Thyroid gland (tissue), 4 donors: ENCODE measurements around the gene IL12RB2.

Experiments used
- CTCF ChIP-seq, 6 experiments: fragments of 200-600 bp in 3 of 6; fragments of 450-650 bp in 3 of 6; sonication (generic) in 3 of 6; IDR thresholded peaks; one replicate each; pipeline ENCODE4 v1.5.1; 2016 to 2019; ENCODE audit warnings: antibody characterized with exemption in 6 of 6, mild to moderate bottlenecking in 2 of 6, inconsistent platforms in 1 of 6, moderate library complexity in 1 of 6
- POLR2A ChIP-seq, 2 donors: fragments of 450-650 bp; IDR thresholded peaks; one replicate each; pipeline ENCODE4 v1.6.1; 2017; ENCODE audit warnings: antibody characterized with exemption in 2 of 2, mild to moderate bottlenecking in 2 of 2, moderate library complexity in 1 of 2

GRCh38 chr1:67372898-67373297, 65.2 kb downstream of the IL12RB2 start:
- TF ChIP-seq POLR2A (IDR thresholded peaks at IDR 0.05), result no peak
- no peak for TF ChIP-seq CTCF (IDR thresholded peaks at IDR 0.05)
